ENCODE results near the gene PER1.

Gene PER1

DNA sequence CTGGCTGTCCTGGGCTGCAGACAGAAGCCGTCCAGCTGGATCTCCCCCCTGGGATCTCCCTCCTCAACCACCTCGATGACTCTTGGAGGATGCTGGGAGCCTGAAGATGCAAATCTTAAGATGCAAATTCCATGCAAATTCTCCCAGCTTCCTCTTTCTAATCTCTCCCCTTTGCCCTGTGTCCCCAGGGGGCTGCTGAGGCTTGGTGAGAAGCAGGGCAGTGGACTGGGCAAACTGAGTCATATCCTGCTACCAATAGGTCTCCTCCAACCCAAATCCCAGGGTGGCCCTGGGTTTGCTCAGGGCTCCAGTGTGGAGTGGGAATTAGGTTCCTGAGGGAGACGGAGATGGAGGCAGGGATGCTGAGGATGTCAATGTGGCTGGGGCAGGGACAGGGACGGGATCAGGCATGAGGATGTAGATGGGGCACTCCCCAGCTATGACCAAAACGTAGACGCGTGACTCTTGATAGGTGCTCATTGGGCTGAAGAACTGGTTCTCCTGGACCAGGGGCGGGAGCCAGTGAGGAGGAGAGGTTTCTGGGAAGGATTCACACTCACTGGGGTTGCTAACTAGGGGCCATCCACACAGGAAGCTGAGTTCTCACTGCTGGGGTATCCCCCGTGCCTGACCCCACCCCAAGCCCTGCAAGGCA is 61.0 kb downstream of the PER1 start:
- Histone ChIP-seq H3K36me3 (no peaks in the 10 kb centered on the region), H3K27me3 (ENCODE audit: insufficient read depth, low read depth, severe bottlenecking) (no peaks in the 10 kb centered on the region), H3K4me3 (ENCODE audit: low read depth, low read length) (no peak overlapping the region), H3K27ac (no peak overlapping the region), H3K9me3 (ENCODE audit: severe bottlenecking) (no peaks in the 10 kb centered on the region)
- TF ChIP-seq, protein P1, sequence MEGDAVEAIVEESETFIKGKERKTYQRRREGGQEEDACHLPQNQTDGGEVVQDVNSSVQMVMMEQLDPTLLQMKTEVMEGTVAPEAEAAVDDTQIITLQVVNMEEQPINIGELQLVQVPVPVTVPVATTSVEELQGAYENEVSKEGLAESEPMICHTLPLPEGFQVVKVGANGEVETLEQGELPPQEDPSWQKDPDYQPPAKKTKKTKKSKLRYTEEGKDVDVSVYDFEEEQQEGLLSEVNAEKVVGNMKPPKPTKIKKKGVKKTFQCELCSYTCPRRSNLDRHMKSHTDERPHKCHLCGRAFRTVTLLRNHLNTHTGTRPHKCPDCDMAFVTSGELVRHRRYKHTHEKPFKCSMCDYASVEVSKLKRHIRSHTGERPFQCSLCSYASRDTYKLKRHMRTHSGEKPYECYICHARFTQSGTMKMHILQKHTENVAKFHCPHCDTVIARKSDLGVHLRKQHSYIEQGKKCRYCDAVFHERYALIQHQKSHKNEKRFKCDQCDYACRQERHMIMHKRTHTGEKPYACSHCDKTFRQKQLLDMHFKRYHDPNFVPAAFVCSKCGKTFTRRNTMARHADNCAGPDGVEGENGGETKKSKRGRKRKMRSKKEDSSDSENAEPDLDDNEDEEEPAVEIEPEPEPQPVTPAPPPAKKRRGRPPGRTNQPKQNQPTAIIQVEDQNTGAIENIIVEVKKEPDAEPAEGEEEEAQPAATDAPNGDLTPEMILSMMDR (IDR thresholded peaks at IDR 0.05; ENCODE audit: low read depth, low read length), result no peak
- DNase-seq, result no peak

Data from WERI-Rb-1 (cell line).